Measurements from ENCODE around the gene ARSA.

Gene ARSA

DNA sequence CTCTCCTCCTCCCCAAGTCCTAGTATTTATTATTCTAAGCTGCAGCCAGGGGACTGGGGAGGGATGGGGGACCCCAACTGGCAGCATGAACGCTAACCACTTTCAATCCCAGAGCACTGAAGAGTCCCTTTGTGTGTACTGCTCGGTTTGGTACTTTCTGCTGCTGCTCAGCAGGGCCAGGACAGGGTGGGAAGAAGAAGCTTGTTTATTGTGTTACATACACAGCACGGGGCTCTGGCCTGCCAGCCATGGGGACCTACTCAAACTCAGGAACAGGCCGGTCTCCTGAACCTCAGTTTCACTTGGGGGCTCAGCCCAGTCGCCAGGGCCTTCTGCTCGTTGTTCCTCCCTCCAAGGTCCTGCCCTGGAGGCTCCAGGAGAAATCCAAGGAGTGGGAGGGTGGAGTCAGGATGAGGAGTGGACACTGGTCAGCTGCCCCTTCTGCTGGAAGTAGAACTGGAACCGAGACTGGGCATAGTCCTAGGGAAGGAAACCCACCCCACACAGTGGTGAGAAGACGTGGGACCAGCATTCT, 49.1 kb downstream of the ARSA start (continued):
- TF ChIP-seq, protein P1, sequence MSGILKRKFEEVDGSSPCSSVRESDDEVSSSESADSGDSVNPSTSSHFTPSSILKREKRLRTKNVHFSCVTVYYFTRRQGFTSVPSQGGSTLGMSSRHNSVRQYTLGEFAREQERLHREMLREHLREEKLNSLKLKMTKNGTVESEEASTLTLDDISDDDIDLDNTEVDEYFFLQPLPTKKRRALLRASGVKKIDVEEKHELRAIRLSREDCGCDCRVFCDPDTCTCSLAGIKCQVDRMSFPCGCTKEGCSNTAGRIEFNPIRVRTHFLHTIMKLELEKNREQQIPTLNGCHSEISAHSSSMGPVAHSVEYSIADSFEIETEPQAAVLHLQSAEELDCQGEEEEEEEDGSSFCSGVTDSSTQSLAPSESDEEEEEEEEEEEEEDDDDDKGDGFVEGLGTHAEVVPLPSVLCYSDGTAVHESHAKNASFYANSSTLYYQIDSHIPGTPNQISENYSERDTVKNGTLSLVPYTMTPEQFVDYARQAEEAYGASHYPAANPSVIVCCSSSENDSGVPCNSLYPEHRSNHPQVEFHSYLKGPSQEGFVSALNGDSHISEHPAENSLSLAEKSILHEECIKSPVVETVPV (CRISPR knock-in tag; IDR thresholded peaks at IDR 0.05), result no peak

DNA sequence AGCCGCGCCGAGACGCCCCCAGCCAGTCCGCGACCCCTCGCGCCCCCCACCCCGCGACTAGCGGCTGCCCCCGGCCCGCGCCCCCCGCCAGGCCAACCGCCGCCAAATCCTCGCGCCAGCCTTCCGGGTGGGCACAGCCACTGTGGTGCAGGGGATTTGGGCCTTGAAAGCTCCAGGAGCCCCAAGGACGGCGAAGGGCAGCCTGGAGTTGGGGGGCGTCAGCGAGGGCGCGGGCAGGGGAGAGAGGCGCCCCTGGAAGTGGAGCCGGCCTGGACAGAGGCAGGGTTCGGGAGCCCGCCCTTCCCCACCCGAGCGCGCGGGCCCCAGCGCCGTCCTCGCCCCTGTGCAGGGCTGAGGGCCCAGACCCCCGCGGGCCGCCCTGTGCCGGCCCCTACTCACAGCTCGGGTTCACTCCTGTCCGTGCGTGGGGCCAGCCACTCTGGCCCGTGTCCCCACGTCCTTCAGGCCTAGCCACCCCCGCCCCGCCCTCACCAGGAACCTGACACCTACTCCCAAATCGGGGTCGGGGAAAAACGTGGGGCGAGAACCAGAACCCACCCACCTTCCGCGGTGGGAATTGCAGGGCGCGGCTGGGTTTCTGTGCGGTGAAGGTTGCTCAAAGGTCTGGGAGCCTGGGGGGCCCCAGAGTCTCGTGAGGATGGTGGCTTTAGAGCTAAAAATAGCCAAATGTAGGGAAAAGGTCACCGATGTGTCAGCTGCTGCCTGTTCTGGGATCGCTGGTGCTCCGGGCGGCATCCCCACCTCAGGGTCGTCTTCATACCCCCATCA, 49.8 kb downstream of the ARSA start, which contains the start of gene CPT1B:
CPT1B (minus strand) TSS at position 441 of the 789 bp plus-strand sequence. CDS start 512 bp downstream, outside the sequence.
- no peak for ATAC-seq
- TF ChIP-seq ZNF565 (CRISPR knock-in tag; conservative IDR thresholded peaks at IDR 0.05; ENCODE audit: low read depth) (no peak), CSDC2 (CRISPR knock-in tag; IDR thresholded peaks at IDR 0.05) (no peak), PPARA (CRISPR knock-in tag; IDR thresholded peaks at IDR 0.05; ENCODE audit: borderline replicate concordance) (no peak), ZFP30 (CRISPR knock-in tag; IDR thresholded peaks at IDR 0.05) (no peak), BACH2 (CRISPR knock-in tag; IDR thresholded peaks at IDR 0.05; ENCODE audit: borderline replicate concordance) (no peak), ARNTL (CRISPR knock-in tag; IDR thresholded peaks at IDR 0.05; ENCODE audit: borderline replicate concordance, low read depth) (no peak), GLIS3 (CRISPR knock-in tag; IDR thresholded peaks at IDR 0.05) (no peak), ZNF70 (CRISPR knock-in tag; IDR thresholded peaks at IDR 0.05) (no peak), TCF4 (CRISPR knock-in tag; IDR thresholded peaks at IDR 0.05; ENCODE audit: borderline replicate concordance) (no peak), ZC3H10 (CRISPR knock-in tag; IDR thresholded peaks at IDR 0.05) (no peak), ISL1 (CRISPR knock-in tag; IDR thresholded peaks at IDR 0.05) (no peak)
- TF ChIP-seq, protein P2, sequence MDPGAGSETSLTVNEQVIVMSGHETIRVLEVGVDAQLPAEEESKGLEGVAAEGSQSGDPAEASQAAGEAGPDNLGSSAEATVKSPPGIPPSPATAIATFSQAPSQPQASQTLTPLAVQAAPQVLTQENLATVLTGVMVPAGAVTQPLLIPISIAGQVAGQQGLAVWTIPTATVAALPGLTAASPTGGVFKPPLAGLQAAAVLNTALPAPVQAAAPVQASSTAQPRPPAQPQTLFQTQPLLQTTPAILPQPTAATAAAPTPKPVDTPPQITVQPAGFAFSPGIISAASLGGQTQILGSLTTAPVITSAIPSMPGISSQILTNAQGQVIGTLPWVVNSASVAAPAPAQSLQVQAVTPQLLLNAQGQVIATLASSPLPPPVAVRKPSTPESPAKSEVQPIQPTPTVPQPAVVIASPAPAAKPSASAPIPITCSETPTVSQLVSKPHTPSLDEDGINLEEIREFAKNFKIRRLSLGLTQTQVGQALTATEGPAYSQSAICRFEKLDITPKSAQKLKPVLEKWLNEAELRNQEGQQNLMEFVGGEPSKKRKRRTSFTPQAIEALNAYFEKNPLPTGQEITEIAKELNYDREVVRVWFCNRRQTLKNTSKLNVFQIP (CRISPR knock-in tag; IDR thresholded peaks at IDR 0.05; ENCODE audit: borderline replicate concordance, low read depth), result no peak
- TF ChIP-seq, protein P3, sequence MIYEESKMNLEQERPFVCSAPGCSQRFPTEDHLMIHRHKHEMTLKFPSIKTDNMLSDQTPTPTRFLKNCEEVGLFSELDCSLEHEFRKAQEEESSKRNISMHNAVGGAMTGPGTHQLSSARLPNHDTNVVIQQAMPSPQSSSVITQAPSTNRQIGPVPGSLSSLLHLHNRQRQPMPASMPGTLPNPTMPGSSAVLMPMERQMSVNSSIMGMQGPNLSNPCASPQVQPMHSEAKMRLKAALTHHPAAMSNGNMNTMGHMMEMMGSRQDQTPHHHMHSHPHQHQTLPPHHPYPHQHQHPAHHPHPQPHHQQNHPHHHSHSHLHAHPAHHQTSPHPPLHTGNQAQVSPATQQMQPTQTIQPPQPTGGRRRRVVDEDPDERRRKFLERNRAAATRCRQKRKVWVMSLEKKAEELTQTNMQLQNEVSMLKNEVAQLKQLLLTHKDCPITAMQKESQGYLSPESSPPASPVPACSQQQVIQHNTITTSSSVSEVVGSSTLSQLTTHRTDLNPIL (CRISPR knock-in tag; IDR thresholded peaks at IDR 0.05; ENCODE audit: low read depth), result no peak
- TF ChIP-seq, protein P1 (CRISPR knock-in tag; IDR thresholded peaks at IDR 0.05), result no peak

DNA sequence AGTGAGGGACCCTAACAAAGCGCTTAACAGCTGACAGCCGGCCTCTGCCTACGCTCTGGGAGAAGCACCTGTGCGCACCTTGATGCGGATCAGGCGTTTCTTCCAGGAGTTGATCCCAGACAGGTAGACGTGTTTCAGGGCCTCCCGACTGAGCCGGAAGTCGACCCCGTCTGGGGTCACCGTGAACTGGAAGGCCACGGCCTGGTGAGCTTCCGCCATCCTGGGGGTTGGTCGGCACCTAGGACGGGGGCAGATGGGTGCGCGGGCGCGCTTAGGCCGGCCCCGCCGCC, 50.3 kb downstream of the ARSA start:
- ATAC-seq, result no peak
- TF ChIP-seq, protein P2 (CRISPR knock-in tag; IDR thresholded peaks at IDR 0.05; ENCODE audit: borderline replicate concordance, low read depth), result no peak
- no peak for TF ChIP-seq TCF4 (CRISPR knock-in tag; IDR thresholded peaks at IDR 0.05; ENCODE audit: borderline replicate concordance)
- TF ChIP-seq ZNF8 (CRISPR knock-in tag; IDR thresholded peaks at IDR 0.05), result no peak
- no peak for TF ChIP-seq ARNTL (CRISPR knock-in tag; IDR thresholded peaks at IDR 0.05; ENCODE audit: borderline replicate concordance, low read depth)
- TF ChIP-seq RARB (CRISPR knock-in tag; IDR thresholded peaks at IDR 0.05), result no peak
- TF ChIP-seq BACH2 (CRISPR knock-in tag; IDR thresholded peaks at IDR 0.05; ENCODE audit: borderline replicate concordance), result no peak
- TF ChIP-seq SNAI2 (CRISPR knock-in tag; IDR thresholded peaks at IDR 0.05), result no peak
- no peak for TF ChIP-seq PPARA (CRISPR knock-in tag; IDR thresholded peaks at IDR 0.05; ENCODE audit: borderline replicate concordance)

DNA sequence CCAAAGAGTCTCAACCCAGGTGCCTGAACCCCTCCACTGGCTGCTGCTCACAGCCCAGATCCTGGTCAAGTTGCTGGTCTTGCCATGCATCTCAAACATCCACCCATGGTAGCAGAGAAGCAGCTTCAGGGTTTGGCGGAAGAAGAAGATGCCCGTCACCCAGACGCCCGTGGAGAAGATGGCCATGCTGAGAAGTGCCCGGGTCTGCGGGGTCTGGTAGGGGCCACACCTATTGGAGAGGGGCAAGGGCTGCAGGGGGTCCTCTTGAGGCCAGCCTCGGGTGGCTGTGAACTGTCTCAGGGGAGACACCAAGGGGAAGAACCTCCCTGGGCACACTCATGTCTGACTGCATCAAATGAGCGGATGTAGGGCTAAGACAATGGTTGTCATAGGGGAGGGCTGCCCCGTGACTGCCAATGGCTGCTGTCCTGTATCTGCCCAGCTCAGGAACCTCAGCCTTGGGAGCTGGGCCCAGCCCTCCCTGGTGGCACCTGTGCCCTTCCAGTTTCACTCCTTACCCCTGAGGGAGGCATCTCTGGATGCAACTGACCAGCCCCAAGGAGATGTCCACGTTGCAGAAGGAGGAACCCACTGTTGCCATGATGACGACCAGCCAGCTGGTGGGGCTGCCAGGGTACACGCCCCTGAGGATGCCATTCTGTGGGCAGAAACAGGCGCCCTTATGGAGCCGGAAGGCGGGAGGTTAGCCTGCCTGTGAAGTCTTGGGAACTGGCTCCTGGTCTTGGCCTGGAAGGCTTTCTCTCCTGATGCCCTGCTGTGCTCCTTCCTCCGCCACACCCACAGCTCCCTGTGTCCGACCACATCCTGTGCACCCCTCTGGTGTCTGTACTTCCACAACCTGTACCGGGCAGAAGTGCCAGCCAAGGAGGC, 50.9 kb downstream of the ARSA start:
- TF ChIP-seq PPARA (CRISPR knock-in tag; IDR thresholded peaks at IDR 0.05; ENCODE audit: borderline replicate concordance), result no peak
- TF ChIP-seq ISL1 (CRISPR knock-in tag; IDR thresholded peaks at IDR 0.05), result no peak
- no peak for TF ChIP-seq TCF4 (CRISPR knock-in tag; IDR thresholded peaks at IDR 0.05; ENCODE audit: borderline replicate concordance)
- TF ChIP-seq ESRRG (CRISPR knock-in tag; IDR thresholded peaks at IDR 0.05), result no peak
- TF ChIP-seq, protein P4, sequence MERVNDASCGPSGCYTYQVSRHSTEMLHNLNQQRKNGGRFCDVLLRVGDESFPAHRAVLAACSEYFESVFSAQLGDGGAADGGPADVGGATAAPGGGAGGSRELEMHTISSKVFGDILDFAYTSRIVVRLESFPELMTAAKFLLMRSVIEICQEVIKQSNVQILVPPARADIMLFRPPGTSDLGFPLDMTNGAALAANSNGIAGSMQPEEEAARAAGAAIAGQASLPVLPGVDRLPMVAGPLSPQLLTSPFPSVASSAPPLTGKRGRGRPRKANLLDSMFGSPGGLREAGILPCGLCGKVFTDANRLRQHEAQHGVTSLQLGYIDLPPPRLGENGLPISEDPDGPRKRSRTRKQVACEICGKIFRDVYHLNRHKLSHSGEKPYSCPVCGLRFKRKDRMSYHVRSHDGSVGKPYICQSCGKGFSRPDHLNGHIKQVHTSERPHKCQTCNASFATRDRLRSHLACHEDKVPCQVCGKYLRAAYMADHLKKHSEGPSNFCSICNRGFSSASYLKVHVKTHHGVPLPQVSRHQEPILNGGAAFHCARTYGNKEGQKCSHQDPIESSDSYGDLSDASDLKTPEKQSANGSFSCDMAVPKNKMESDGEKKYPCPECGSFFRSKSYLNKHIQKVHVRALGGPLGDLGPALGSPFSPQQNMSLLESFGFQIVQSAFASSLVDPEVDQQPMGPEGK (CRISPR knock-in tag; IDR thresholded peaks at IDR 0.05; ENCODE audit: borderline replicate concordance), result no peak
- no peak for TF ChIP-seq TOX (CRISPR knock-in tag; IDR thresholded peaks at IDR 0.05; ENCODE audit: borderline replicate concordance)
- no peak for TF ChIP-seq BACH2 (CRISPR knock-in tag; IDR thresholded peaks at IDR 0.05; ENCODE audit: borderline replicate concordance)
- no peak for TF ChIP-seq ZNF8 (CRISPR knock-in tag; IDR thresholded peaks at IDR 0.05)
- TF ChIP-seq ZFP3 (CRISPR knock-in tag; IDR thresholded peaks at IDR 0.05), result no peak
- TF ChIP-seq OSR1 (CRISPR knock-in tag; IDR thresholded peaks at IDR 0.05), result no peak
- no peak for TF ChIP-seq ZNF70 (CRISPR knock-in tag; IDR thresholded peaks at IDR 0.05)
- no peak for TF ChIP-seq SNAI2 (CRISPR knock-in tag; IDR thresholded peaks at IDR 0.05)
- TF ChIP-seq ZNF565 (CRISPR knock-in tag; conservative IDR thresholded peaks at IDR 0.05; ENCODE audit: low read depth), result no peak
- TF ChIP-seq ZFP30 (CRISPR knock-in tag; IDR thresholded peaks at IDR 0.05), result no peak
- TF ChIP-seq RARB (CRISPR knock-in tag; IDR thresholded peaks at IDR 0.05), result no peak
- no peak; the same call in 2 of the 3 replicates for ATAC-seq

All from SK-N-SH treated with all-trans-retinoic acid at 6 μM for 48 hours (cell line).